ENCODE measurements around the gene PCOLCE2. TPM values are rescaled to one million over a fixed set of nuclear protein-coding genes. Genes with fewer than 3 reads are reported as not detected.

PCOLCE2 gene
- total RNA-seq, 1 experiment from 2014 or later, result 23.9 TPM

DNA sequence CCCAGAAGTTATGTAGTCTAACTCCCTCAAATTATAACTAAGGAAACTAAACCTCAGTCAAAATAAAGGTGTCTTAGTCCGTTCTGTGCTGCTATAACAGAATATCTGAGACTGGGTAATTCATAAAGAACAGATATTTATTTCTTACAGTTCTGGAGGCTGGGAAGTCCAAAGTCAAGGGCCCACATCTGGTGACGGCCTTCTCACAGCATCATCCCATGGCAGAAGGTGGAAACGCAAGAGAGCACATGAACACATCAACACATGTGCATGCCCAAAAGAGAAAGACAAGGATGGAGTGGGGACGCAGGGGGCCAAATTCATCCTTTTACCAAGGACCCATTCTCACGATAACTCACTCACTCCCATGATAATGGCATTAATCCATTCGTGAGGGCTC is 73.1 kb downstream of the PCOLCE2 start:
- intact Hi-C loops (cut with micrococcal nuclease), result no loop called here
- H3K4me2 ChIP-seq (ENCODE audit: low read length), result no peak overlapping the region
- H3K36me3 ChIP-seq (ENCODE audit: low read depth, low read length), result no peaks in the 10 kb centered on the region
- no peaks in the 10 kb centered on the region for H4K20me1 ChIP-seq (ENCODE audit: low read length)
- H3K9me3 ChIP-seq (ENCODE audit: low read length), result no peaks in the 10 kb centered on the region
- POLR2A ChIA-PET (ENCODE audit: unreplicated experiment), result no interaction called here
- H2AFZ ChIP-seq (ENCODE audit: low read length), result no peak overlapping the region
- ATAC-seq (no peak), DNase-seq (no peak)
- no peak for TF ChIP-seq EZH2 (IDR thresholded peaks at IDR 0.05; ENCODE audit: low read length, unreplicated experiment)
- TF ChIP-seq, protein P1, sequence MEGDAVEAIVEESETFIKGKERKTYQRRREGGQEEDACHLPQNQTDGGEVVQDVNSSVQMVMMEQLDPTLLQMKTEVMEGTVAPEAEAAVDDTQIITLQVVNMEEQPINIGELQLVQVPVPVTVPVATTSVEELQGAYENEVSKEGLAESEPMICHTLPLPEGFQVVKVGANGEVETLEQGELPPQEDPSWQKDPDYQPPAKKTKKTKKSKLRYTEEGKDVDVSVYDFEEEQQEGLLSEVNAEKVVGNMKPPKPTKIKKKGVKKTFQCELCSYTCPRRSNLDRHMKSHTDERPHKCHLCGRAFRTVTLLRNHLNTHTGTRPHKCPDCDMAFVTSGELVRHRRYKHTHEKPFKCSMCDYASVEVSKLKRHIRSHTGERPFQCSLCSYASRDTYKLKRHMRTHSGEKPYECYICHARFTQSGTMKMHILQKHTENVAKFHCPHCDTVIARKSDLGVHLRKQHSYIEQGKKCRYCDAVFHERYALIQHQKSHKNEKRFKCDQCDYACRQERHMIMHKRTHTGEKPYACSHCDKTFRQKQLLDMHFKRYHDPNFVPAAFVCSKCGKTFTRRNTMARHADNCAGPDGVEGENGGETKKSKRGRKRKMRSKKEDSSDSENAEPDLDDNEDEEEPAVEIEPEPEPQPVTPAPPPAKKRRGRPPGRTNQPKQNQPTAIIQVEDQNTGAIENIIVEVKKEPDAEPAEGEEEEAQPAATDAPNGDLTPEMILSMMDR (conservative IDR thresholded peaks at IDR 0.05; ENCODE audit: low read depth, low read length), result no peak
- no peak for TF ChIP-seq EZH2phosphoT487 (IDR thresholded peaks at IDR 0.05; ENCODE audit: borderline replicate concordance, low read length)
- no peaks in the 10 kb centered on the region for H3K79me2 ChIP-seq (ENCODE audit: low read length)
- H3K4me1 ChIP-seq (ENCODE audit: insufficient read depth, low read length), result no peaks in the 10 kb centered on the region
- no peak overlapping the region for H3K9ac ChIP-seq (ENCODE audit: low read length)
- H3K9me2 ChIP-seq (replicated peaks; ENCODE audit: low read length), result no peaks in the 10 kb centered on the region
- no TSS peak for BruUV-seq (replicated peaks)
- no peak overlapping the region for H3K4me3 ChIP-seq (ENCODE audit: low read length)
- no peaks in the 10 kb centered on the region for H3K27me3 ChIP-seq (ENCODE audit: low read length)
- CTCF ChIA-PET, result no interaction called here
- no peaks in the 10 kb centered on the region for H3F3A ChIP-seq (ENCODE audit: low read length, unreplicated experiment)
- no peak overlapping the region for H3K27ac ChIP-seq (ENCODE audit: low read length)

DNA sequence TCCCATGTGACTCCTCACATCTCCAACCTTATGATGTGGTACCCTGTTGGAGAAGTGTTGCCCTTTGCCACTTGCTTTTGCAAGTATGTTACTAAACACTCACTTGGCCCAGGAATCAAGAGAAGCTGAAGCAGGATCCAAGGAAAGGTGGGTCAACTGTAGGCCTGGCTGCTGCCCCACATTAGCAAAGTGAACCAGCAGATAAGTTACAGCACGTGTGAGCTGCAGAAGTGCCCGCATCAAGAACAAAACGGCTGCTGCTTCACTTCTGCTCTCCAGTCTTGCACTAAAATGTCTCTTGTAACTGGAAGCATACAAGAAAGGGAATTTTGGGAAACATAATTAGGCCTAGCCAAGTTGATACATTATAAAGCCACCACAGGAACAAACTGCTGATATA is 79.6 kb downstream of the PCOLCE2 start:
- CTCF ChIA-PET, result no interaction called here
- Histone ChIP-seq H3K27me3 (ENCODE audit: low read length) (no peaks in the 10 kb centered on the region), H4K20me1 (ENCODE audit: low read length) (no peaks in the 10 kb centered on the region), H3K27ac (ENCODE audit: low read length) (no peak overlapping the region), H3K4me3 (ENCODE audit: low read length) (no peak overlapping the region), H3K4me2 (ENCODE audit: low read length) (no peak overlapping the region), H3K79me2 (ENCODE audit: low read length) (no peaks in the 10 kb centered on the region), H3F3A (ENCODE audit: low read length, unreplicated experiment) (no peaks in the 10 kb centered on the region), H3K4me1 (ENCODE audit: insufficient read depth, low read length) (peaks cover 11% of the 10 kb centered on the region; the same call in 1 of the 2 replicates), H3K9me2 (replicated peaks; ENCODE audit: low read length) (no peaks in the 10 kb centered on the region), H3K9ac (ENCODE audit: low read length) (no peak overlapping the region), H3K9me3 (ENCODE audit: low read length) (no peaks in the 10 kb centered on the region), H2AFZ (ENCODE audit: low read length) (no peak overlapping the region), H3K36me3 (ENCODE audit: low read depth, low read length) (no peaks in the 10 kb centered on the region)
- intact Hi-C loops (cut with micrococcal nuclease), result no loop called here
- BruUV-seq (replicated peaks), result no TSS peak
- TF ChIP-seq EZH2 (IDR thresholded peaks at IDR 0.05; ENCODE audit: low read length, unreplicated experiment), result no peak
- DNase-seq, result no peak
- POLR2A ChIA-PET (ENCODE audit: unreplicated experiment), result no interaction called here
- no peak for ATAC-seq

DNA sequence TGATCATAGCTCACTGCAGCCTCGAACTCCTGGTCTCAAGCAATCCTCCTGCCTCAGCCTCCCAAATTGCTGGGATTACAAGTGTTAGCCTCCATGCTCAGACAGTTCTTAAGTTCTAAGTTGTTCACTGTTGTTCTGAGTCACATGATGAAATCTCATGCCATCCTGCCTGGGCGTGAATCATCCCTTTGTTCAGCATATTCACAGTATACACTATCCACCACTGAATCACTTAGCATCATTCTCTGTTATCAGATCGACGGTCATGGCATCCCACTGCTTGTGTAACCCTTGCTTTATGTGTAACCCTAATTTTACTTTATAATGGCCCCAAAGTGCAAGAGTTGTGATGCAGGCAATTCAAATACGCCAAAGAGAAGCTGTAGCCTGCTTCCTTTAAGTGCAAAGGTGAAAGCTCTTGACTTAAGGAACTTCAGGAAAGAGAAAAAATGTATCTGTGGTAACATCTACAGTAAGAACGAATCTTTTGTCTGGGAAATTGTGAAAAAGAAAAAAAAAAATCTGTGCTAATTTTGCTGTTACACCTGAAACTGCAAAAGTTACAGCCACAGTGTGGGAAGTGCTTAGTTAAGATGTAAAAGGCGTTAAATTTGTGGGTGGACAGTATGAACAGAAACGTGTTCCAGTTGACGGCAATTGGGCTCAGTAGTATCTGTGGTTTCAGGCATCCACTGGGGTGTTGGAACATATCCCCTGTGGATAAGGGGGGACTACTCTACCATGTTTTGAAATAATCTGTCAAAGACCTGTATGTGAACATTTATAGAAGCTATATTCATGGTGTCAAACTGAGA is 80.6 kb downstream of the PCOLCE2 start:
- Histone ChIP-seq H3K27me3 (ENCODE audit: low read length) (no peaks in the 10 kb centered on the region), H4K20me1 (ENCODE audit: low read length) (no peaks in the 10 kb centered on the region), H3K9me2 (replicated peaks; ENCODE audit: low read length) (no peaks in the 10 kb centered on the region), H3K36me3 (ENCODE audit: low read depth, low read length) (no peaks in the 10 kb centered on the region), H2AFZ (ENCODE audit: low read length) (0 out of 2 replicates have a peak overlapping the region, but pooled peaks have one; percentile 37), H3K79me2 (ENCODE audit: low read length) (no peaks in the 10 kb centered on the region), H3K9me3 (ENCODE audit: low read length) (no peaks in the 10 kb centered on the region), H3K4me2 (ENCODE audit: low read length) (0 out of 2 replicates have a peak overlapping the region, but pooled peaks have one; percentile 6), H3K27ac (ENCODE audit: low read length) (peak overlapping the region; percentile 39), H3K9ac (ENCODE audit: low read length) (no peak overlapping the region), H3K4me1 (ENCODE audit: insufficient read depth, low read length) (peaks cover 14% of the 10 kb centered on the region), H3F3A (ENCODE audit: low read length, unreplicated experiment) (no peaks in the 10 kb centered on the region), H3K4me3 (ENCODE audit: low read length) (no peak overlapping the region)
- peak; percentile 80 for DNase-seq
- TF ChIP-seq EZH2 (IDR thresholded peaks at IDR 0.05; ENCODE audit: low read length, unreplicated experiment) (no peak), EZH2phosphoT487 (IDR thresholded peaks at IDR 0.05; ENCODE audit: borderline replicate concordance, low read length) (no peak)
- TF ChIP-seq, protein P1 (conservative IDR thresholded peaks at IDR 0.05; ENCODE audit: low read depth, low read length), result no peak
- ChIA-PET POLR2A (ENCODE audit: unreplicated experiment) (no interaction called here), CTCF (interaction anchor here (0.7 kb wide), 2 partner anchors 23 to 121 kb away, joined by 3 read pairs; no protein-coding TSS in a partner anchor)
- intact Hi-C loops (cut with micrococcal nuclease), result no loop called here
- peak; percentile 98 for ATAC-seq
- BruUV-seq (replicated peaks), result TSS peak; percentile 40

Measured in PC-3 (cell line).